ENCODE measurements around the gene ARHGEF11.

- TF ChIP-seq CTCF (conservative IDR thresholded peaks at IDR 0.05; ENCODE audit: low read depth, low read length) (no peak), EZH2 (IDR thresholded peaks at IDR 0.05; ENCODE audit: borderline replicate concordance, low read depth, low read length, poor library complexity, severe bottlenecking) (no peak)
Observed at GRCh38 chr1:157011845-157012244, 33.7 kb downstream of the ARHGEF11 start.
